GM23338 (cell line): Measurements from ENCODE around the gene RPL39L. TPM values are rescaled to one million over a fixed set of nuclear protein-coding genes. Genes with fewer than 3 reads are reported as not detected.

Source experiments
- ATAC-seq: fragments of 200-7000 bp; cut with Tn5 transposase; 3 replicates; pipeline ENCODE4 v1.9.1; 2020
- DNase-seq: peaks from one replicate; pipeline ENCODE4 v3.0.0-alpha.2; 2015; ENCODE audit warnings: low spot score
- H2AFZ ChIP-seq: fragments of 200-600 bp; sonication (generic); 2 replicates; pipeline ENCODE4 v1.8.0; 2016; ENCODE audit warnings: antibody characterized with exemption, mild to moderate bottlenecking, moderate library complexity
- H3F3A ChIP-seq: fragments of 200-600 bp; sonication (generic); replicated peaks from 2 replicates; pipeline ENCODE4 v1.8.0; 2017; ENCODE audit warnings: antibody characterized with exemption, mixed run types, low read depth
- H3K27ac ChIP-seq: fragments of 200-600 bp; sonication (generic); 2 replicates; pipeline ENCODE4 v1.6.1; 2016; ENCODE audit warnings: low read depth
- H3K27me3 ChIP-seq: fragments of 200-600 bp; sonication (generic); 2 replicates; pipeline ENCODE4 v1.8.0; 2016; ENCODE audit warnings: mild to moderate bottlenecking, mixed run types, moderate library complexity; ENCODE audit not compliant: insufficient read depth
- H3K36me3 ChIP-seq: fragments of 200-600 bp; sonication (generic); 2 replicates; pipeline ENCODE4 v1.8.0; 2016; ENCODE audit warnings: mild to moderate bottlenecking; ENCODE audit not compliant: insufficient read depth
- H3K4me1 ChIP-seq: fragments of 200-600 bp; sonication (generic); 2 replicates; pipeline ENCODE4 v1.8.0; 2016; ENCODE audit warnings: mild to moderate bottlenecking, moderate library complexity; ENCODE audit not compliant: insufficient read depth
- H3K4me2 ChIP-seq: fragments of 200-600 bp; sonication (generic); 2 replicates; pipeline ENCODE4 v1.7.1; 2017; ENCODE audit warnings: mixed run types
- H3K4me3 ChIP-seq: fragments of 200-600 bp; sonication (generic); 2 replicates; pipeline ENCODE4 v1.6.1; 2016; ENCODE audit warnings: mixed run types
- H3K79me2 ChIP-seq: fragments of 200-600 bp; sonication (generic); replicated peaks from 2 replicates; pipeline ENCODE4 v1.8.0; 2017; ENCODE audit warnings: mild to moderate bottlenecking; ENCODE audit not compliant: insufficient read depth
- H3K9me2 ChIP-seq: fragments of 200-600 bp; sonication (generic); 2 replicates; pipeline ENCODE4 v1.8.0; 2017; ENCODE audit not compliant: insufficient read depth
- H4K20me1 ChIP-seq: fragments of 200-600 bp; sonication (generic); replicated peaks from 2 replicates; pipeline ENCODE4 v1.8.0; 2017; ENCODE audit warnings: mild to moderate bottlenecking; ENCODE audit not compliant: insufficient read depth
- H3K27ac Mint-ChIP-seq: 2 replicates; pipeline ENCODE4 v1.8.0; 2020; ENCODE audit warnings: inconsistent platforms, mild to moderate bottlenecking, moderate library complexity, mixed read lengths
- H3K27me3 Mint-ChIP-seq: 3 replicates; pipeline ENCODE4 v1.8.0; 2022; ENCODE audit warnings: low read depth, mild to moderate bottlenecking, moderate library complexity, mixed read lengths, inconsistent platforms; ENCODE audit not compliant: insufficient read depth, poor library complexity
- H3K36me3 Mint-ChIP-seq: 3 replicates; pipeline ENCODE4 v1.8.0; 2021; ENCODE audit warnings: low read depth, mild to moderate bottlenecking, inconsistent platforms, moderate library complexity, mixed read lengths
- H3K4me1 Mint-ChIP-seq: 3 replicates; pipeline ENCODE4 v1.8.0; 2020; ENCODE audit warnings: mild to moderate bottlenecking, inconsistent platforms, mixed read lengths
- H3K4me3 Mint-ChIP-seq: 3 replicates; pipeline ENCODE4 v1.8.0; 2021; ENCODE audit warnings: moderate library complexity, mild to moderate bottlenecking, inconsistent platforms, mixed read lengths
- H3K9me3 Mint-ChIP-seq: 3 replicates; pipeline ENCODE4 v1.8.0; 2020; ENCODE audit warnings: moderate library complexity, mild to moderate bottlenecking, inconsistent platforms, mixed read lengths
- CREB1 ChIP-seq: fragments of 250-450 bp; sonication (Bioruptor Pico); IDR thresholded peaks from 2 replicates; pipeline ENCODE4 v1.5.0; 2020; ENCODE audit warnings: low read depth, mild to moderate bottlenecking, moderate library complexity
- EZH2 ChIP-seq: fragments of 200-600 bp; sonication (generic); IDR thresholded peaks from one replicate; pipeline ENCODE4 v1.8.0; 2017; ENCODE audit warnings: antibody characterized with exemption, mild to moderate bottlenecking, low read depth; ENCODE audit not compliant: unreplicated experiment
- EZH2phosphoT487 ChIP-seq: fragments of 200-600 bp; sonication (generic); IDR thresholded peaks from one replicate; pipeline ENCODE4 v1.8.1; 2018; ENCODE audit warnings: antibody characterized with exemption; ENCODE audit not compliant: unreplicated experiment
- JUNB ChIP-seq: IDR thresholded peaks from one replicate; pipeline ENCODE4 v1.6.1; 2016; ENCODE audit warnings: antibody characterized with exemption; ENCODE audit not compliant: unreplicated experiment
- NANOG ChIP-seq: IDR thresholded peaks from 2 replicates; pipeline ENCODE4 v1.6.1; 2016; ENCODE audit warnings: antibody characterized with exemption, borderline replicate concordance
- POLR2AphosphoS5 ChIP-seq: IDR thresholded peaks from 2 replicates; pipeline ENCODE4 v1.6.1; 2016; ENCODE audit warnings: antibody characterized with exemption, low read depth
- STAT1 ChIP-seq: IDR thresholded peaks from one replicate; pipeline ENCODE4 v1.6.1; 2016; ENCODE audit warnings: antibody characterized with exemption; ENCODE audit not compliant: unreplicated experiment
- ZNF114 ChIP-seq: fragments of 250-450 bp; sonication (Bioruptor Pico); IDR thresholded peaks from 2 replicates; pipeline ENCODE4 v1.5.0; 2020; ENCODE audit warnings: mild to moderate bottlenecking, moderate library complexity
- ZNF331 ChIP-seq: fragments of 250-450 bp; sonication (Bioruptor Pico); IDR thresholded peaks from 2 replicates; pipeline ENCODE4 v1.5.0; 2020; ENCODE audit warnings: low read depth, mild to moderate bottlenecking, moderate library complexity
- polyA plus RNA-seq: library from polyadenylated mRNA; unstranded; fragments of >200 nt; fragmentation: Nextera tagmentation; extraction: Ambion mirVana; gene quantifications from 2 replicates; pipeline ENCODE4 v1.2.1, GENCODE V29; 2016
- total RNA-seq: library from RNA; depleted of rRNA; stranded (reverse); fragments of >200 nt; shearing (Covaris generic); gene quantifications from 2 replicates; pipeline ENCODE4 v1.2.3, GENCODE V29; 2014
- TF ChIP-seq, protein P1 (sequence below), 2 experiments: fragments of 200-600 bp in 1 of 2; sonication (generic) in 1 of 2; conservative IDR thresholded peaks; 2 replicates each; pipeline versions ENCODE4 v1.5.1 to v1.6.1; 2016 to 2017; ENCODE audit warnings: antibody characterized with exemption in 2 of 2, low read depth in 2 of 2, mild to moderate bottlenecking in 2 of 2, moderate library complexity in 1 of 2
- TF ChIP-seq, protein P2 (sequence below): IDR thresholded peaks from one replicate; pipeline ENCODE4 v1.6.1; 2018; ENCODE audit warnings: antibody characterized with exemption; ENCODE audit not compliant: unreplicated experiment
- TF ChIP-seq, protein P3 (sequence below): IDR thresholded peaks from 2 replicates; pipeline ENCODE4 v1.6.1; 2016; ENCODE audit warnings: antibody characterized with exemption
- TF ChIP-seq, protein P4 (sequence below): fragments of 250-450 bp; sonication (Bioruptor Pico); IDR thresholded peaks from 2 replicates; pipeline ENCODE4 v1.5.0; 2020; ENCODE audit warnings: mild to moderate bottlenecking, moderate library complexity

The RPL39L gene
- total and polyA plus RNA-seq, 2 experiments from 2014 or later, result 70.6 to 155 TPM

DNA sequence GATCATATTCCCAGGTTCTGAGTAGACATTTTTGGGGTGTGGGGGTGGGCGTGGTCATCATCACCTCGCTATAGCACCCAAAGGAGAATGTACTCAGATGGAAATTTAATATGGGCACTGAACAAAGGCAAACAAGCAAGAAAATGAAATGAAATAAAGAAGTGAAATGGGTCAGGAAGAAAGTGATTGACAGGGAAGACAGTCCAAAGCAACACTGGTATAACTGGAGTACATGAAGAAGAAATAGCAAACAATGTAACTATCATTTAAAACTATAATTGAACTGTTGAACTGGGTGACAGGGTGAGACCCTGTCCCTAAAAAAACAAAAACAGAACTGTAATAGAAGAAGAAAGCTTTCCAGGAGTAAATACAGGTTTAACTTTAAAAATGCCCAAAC, 24.8 kb downstream of the RPL39L start:
- H3K4me3 Mint-ChIP-seq, result no peak overlapping the region
- Histone ChIP-seq H3F3A (no peaks in the 10 kb centered on the region), H3K27me3 (no peaks in the 10 kb centered on the region), H3K9me2 (no peaks in the 10 kb centered on the region), H3K4me1 (no peaks in the 10 kb centered on the region), H3K4me2 (no peak overlapping the region), H3K4me3 (no peak overlapping the region), H4K20me1 (no peaks in the 10 kb centered on the region), H3K79me2 (no peaks in the 10 kb centered on the region), H2AFZ (no peak overlapping the region), H3K36me3 (no peaks in the 10 kb centered on the region), H3K27ac (no peak overlapping the region; the same call in 1 of the 2 replicates)
- no peaks in the 10 kb centered on the region for H3K9me3 Mint-ChIP-seq
- H3K4me1 Mint-ChIP-seq, result peaks cover 3% of the 10 kb centered on the region; the same call in 1 of the 3 replicates
- ATAC-seq, result no peak
- TF ChIP-seq ZNF331 (CRISPR knock-in tag) (no peak), NANOG (no peak), POLR2AphosphoS5 (no peak), ZNF114 (CRISPR knock-in tag) (no peak), EZH2 (no peak), STAT1 (no peak), EZH2phosphoT487 (no peak), JUNB (no peak), CREB1 (no peak)
- TF ChIP-seq, protein P1, sequence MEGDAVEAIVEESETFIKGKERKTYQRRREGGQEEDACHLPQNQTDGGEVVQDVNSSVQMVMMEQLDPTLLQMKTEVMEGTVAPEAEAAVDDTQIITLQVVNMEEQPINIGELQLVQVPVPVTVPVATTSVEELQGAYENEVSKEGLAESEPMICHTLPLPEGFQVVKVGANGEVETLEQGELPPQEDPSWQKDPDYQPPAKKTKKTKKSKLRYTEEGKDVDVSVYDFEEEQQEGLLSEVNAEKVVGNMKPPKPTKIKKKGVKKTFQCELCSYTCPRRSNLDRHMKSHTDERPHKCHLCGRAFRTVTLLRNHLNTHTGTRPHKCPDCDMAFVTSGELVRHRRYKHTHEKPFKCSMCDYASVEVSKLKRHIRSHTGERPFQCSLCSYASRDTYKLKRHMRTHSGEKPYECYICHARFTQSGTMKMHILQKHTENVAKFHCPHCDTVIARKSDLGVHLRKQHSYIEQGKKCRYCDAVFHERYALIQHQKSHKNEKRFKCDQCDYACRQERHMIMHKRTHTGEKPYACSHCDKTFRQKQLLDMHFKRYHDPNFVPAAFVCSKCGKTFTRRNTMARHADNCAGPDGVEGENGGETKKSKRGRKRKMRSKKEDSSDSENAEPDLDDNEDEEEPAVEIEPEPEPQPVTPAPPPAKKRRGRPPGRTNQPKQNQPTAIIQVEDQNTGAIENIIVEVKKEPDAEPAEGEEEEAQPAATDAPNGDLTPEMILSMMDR (conservative IDR thresholded peaks at IDR 0.05; ENCODE audit: low read depth in 2 of 2), result no peak
- TF ChIP-seq, protein P2, sequence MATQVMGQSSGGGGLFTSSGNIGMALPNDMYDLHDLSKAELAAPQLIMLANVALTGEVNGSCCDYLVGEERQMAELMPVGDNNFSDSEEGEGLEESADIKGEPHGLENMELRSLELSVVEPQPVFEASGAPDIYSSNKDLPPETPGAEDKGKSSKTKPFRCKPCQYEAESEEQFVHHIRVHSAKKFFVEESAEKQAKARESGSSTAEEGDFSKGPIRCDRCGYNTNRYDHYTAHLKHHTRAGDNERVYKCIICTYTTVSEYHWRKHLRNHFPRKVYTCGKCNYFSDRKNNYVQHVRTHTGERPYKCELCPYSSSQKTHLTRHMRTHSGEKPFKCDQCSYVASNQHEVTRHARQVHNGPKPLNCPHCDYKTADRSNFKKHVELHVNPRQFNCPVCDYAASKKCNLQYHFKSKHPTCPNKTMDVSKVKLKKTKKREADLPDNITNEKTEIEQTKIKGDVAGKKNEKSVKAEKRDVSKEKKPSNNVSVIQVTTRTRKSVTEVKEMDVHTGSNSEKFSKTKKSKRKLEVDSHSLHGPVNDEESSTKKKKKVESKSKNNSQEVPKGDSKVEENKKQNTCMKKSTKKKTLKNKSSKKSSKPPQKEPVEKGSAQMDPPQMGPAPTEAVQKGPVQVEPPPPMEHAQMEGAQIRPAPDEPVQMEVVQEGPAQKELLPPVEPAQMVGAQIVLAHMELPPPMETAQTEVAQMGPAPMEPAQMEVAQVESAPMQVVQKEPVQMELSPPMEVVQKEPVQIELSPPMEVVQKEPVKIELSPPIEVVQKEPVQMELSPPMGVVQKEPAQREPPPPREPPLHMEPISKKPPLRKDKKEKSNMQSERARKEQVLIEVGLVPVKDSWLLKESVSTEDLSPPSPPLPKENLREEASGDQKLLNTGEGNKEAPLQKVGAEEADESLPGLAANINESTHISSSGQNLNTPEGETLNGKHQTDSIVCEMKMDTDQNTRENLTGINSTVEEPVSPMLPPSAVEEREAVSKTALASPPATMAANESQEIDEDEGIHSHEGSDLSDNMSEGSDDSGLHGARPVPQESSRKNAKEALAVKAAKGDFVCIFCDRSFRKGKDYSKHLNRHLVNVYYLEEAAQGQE, result no peak
- TF ChIP-seq, protein P3, sequence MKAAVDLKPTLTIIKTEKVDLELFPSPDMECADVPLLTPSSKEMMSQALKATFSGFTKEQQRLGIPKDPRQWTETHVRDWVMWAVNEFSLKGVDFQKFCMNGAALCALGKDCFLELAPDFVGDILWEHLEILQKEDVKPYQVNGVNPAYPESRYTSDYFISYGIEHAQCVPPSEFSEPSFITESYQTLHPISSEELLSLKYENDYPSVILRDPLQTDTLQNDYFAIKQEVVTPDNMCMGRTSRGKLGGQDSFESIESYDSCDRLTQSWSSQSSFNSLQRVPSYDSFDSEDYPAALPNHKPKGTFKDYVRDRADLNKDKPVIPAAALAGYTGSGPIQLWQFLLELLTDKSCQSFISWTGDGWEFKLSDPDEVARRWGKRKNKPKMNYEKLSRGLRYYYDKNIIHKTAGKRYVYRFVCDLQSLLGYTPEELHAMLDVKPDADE, result no peak
- TF ChIP-seq, protein P4, sequence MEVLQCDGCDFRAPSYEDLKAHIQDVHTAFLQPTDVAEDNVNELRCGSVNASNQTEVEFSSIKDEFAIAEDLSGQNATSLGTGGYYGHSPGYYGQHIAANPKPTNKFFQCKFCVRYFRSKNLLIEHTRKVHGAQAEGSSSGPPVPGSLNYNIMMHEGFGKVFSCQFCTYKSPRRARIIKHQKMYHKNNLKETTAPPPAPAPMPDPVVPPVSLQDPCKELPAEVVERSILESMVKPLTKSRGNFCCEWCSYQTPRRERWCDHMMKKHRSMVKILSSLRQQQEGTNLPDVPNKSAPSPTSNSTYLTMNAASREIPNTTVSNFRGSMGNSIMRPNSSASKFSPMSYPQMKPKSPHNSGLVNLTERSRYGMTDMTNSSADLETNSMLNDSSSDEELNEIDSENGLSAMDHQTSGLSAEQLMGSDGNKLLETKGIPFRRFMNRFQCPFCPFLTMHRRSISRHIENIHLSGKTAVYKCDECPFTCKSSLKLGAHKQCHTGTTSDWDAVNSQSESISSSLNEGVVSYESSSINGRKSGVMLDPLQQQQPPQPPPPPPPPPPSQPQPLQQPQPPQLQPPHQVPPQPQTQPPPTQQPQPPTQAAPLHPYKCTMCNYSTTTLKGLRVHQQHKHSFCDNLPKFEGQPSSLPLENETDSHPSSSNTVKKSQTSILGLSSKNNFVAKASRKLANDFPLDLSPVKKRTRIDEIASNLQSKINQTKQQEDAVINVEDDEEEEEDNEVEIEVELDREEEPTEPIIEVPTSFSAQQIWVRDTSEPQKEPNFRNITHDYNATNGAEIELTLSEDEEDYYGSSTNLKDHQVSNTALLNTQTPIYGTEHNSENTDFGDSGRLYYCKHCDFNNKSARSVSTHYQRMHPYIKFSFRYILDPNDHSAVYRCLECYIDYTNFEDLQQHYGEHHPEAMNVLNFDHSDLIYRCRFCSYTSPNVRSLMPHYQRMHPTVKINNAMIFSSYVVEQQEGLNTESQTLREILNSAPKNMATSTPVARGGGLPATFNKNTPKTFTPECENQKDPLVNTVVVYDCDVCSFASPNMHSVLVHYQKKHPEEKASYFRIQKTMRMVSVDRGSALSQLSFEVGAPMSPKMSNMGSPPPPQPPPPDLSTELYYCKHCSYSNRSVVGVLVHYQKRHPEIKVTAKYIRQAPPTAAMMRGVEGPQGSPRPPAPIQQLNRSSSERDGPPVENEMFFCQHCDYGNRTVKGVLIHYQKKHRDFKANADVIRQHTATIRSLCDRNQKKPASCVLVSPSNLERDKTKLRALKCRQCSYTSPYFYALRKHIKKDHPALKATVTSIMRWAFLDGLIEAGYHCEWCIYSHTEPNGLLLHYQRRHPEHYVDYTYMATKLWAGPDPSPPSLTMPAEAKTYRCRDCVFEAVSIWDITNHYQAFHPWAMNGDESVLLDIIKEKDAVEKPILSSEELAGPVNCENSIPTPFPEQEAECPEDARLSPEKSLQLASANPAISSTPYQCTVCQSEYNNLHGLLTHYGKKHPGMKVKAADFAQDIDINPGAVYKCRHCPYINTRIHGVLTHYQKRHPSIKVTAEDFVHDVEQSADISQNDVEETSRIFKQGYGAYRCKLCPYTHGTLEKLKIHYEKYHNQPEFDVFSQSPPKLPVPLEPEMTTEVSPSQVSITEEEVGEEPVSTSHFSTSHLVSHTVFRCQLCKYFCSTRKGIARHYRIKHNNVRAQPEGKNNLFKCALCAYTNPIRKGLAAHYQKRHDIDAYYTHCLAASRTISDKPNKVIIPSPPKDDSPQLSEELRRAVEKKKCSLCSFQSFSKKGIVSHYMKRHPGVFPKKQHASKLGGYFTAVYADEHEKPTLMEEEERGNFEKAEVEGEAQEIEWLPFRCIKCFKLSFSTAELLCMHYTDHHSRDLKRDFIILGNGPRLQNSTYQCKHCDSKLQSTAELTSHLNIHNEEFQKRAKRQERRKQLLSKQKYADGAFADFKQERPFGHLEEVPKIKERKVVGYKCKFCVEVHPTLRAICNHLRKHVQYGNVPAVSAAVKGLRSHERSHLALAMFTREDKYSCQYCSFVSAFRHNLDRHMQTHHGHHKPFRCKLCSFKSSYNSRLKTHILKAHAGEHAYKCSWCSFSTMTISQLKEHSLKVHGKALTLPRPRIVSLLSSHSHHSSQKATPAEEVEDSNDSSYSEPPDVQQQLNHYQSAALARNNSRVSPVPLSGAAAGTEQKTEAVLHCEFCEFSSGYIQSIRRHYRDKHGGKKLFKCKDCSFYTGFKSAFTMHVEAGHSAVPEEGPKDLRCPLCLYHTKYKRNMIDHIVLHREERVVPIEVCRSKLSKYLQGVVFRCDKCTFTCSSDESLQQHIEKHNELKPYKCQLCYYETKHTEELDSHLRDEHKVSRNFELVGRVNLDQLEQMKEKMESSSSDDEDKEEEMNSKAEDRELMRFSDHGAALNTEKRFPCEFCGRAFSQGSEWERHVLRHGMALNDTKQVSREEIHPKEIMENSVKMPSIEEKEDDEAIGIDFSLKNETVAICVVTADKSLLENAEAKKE, result no peak
- peaks cover 2% of the 10 kb centered on the region for H3K27me3 Mint-ChIP-seq
- H3K36me3 Mint-ChIP-seq, result no peaks in the 10 kb centered on the region
- DNase-seq, result no peak
- no peak overlapping the region for H3K27ac Mint-ChIP-seq
